Stimulated activated CD8-positive, alpha-beta memory T cell treated with anti-CD3 and anti-CD28 coated beads, Interleukin-12 subunit alpha, Interleukin-12 subunit beta, amount 100 ng/mL, for 4 hours (primary cell): ENCODE results near the gene CHRNA10.

ENCODE experiments used
- DNase-seq: peaks from one replicate; pipeline ENCODE4 v3.0.0-alpha.2; 2020; ENCODE audit warnings: low read depth

CHRNA10 gene

GRCh38 chr11:3671334-3672254 lies at the start of gene CHRNA10:
CHRNA10 (minus strand) TSS chr11:3671384; CDS start chr11:3671312, 72 bp downstream.
- no peak for DNase-seq

- DNase-seq: no peak
These were observed 41.1 kb upstream of the CHRNA10 start for GRCh38 chr11:3712274-3712673.

- no peak for DNase-seq
These were observed 39.5 kb upstream of the CHRNA10 start for GRCh38 chr11:3710485-3711259.

- no peak for DNase-seq
These were observed 38.8 kb upstream of the CHRNA10 start for GRCh38 chr11:3709977-3710376.

GRCh38 chr11:3707176-3707575 lies 36.0 kb upstream of the CHRNA10 start:
- DNase-seq: no peak

GRCh38 chr11:3703383-3703782 lies 32.2 kb upstream of the CHRNA10 start:
- DNase-seq: no peak

GRCh38 chr11:3700910-3701309 lies 29.7 kb upstream of the CHRNA10 start:
- no peak for DNase-seq

GRCh38 chr11:3700410-3700809 lies 29.2 kb upstream of the CHRNA10 start:
- no peak for DNase-seq

- DNase-seq: no peak
These were observed 15.6 kb upstream of the CHRNA10 start for GRCh38 chr11:3686751-3687150.

- DNase-seq: no peak
These were observed 14.7 kb upstream of the CHRNA10 start for GRCh38 chr11:3685923-3686322.

- DNase-seq: no peak
These were observed 13.6 kb upstream of the CHRNA10 start for GRCh38 chr11:3684819-3685172.

GRCh38 chr11:3684129-3684818 lies 13.1 kb upstream of the CHRNA10 start:
- DNase-seq: no peak

GRCh38 chr11:3683039-3683438 lies 11.9 kb upstream of the CHRNA10 start:
- no peak for DNase-seq

- DNase-seq: no peak
These were observed 7.9 kb upstream of the CHRNA10 start for GRCh38 chr11:3679077-3679476.

- DNase-seq: no peak
These were observed 4.8 kb upstream of the CHRNA10 start for GRCh38 chr11:3675971-3676370.

GRCh38 chr11:3674189-3674588 lies 3.0 kb upstream of the CHRNA10 start:
- DNase-seq: no peak

- no peak for DNase-seq
These were observed 1.4 kb downstream of the CHRNA10 start for GRCh38 chr11:3669742-3670183.

GRCh38 chr11:3669128-3669527 lies 2.1 kb downstream of the CHRNA10 start:
- DNase-seq: no peak

GRCh38 chr11:3667149-3668035 lies 3.8 kb downstream of the CHRNA10 start:
- no peak for DNase-seq

- no peak for DNase-seq
These were observed 5.1 kb downstream of the CHRNA10 start for GRCh38 chr11:3666023-3666530.

- DNase-seq: no peak
These were observed 5.7 kb downstream of the CHRNA10 start for GRCh38 chr11:3665336-3666022.
